ENCODE measurements around the gene TSPYL2.

The TSPYL2 gene

DNA sequence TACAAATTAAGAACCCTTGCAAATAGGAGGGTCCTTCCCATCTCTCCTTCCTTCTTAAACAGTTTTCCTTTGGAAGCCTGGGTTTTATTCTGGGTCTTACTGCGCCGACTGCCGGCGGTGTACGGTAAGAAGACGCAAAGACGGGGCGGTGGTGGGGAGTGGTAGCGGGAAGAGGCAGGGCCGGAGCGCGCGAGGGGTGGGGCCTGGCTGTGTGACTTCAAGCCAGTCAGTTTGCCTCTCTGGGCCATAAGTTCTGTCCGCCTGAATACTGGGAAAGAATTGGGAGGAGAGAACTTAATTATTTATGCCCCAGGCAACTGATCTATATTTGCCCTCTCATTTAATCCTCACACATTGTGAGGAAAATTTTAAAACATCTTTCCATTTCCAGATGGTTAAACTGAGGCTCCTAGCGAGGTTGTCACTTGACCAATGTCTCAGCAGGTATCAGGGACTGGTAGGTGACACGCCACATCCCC, 11.0 kb downstream of the TSPYL2 start:
- Histone ChIP-seq H3K4me1 (ENCODE audit: control insufficient read depth in 1 of 2, insufficient read depth in 2 of 2, low read length in 2 of 2) (peaks cover 0 to 7% of the 10 kb centered on the region in 2 donors), H3K27me3 (ENCODE audit: low read depth, low read length) (no peaks in the 10 kb centered on the region), H3K27ac (ENCODE audit: low read length) (peak overlapping the region; percentile 96), H3K36me3 (ENCODE audit: control insufficient read depth in 1 of 2, insufficient read depth in 2 of 2, low read length in 2 of 2) (no peaks in the 10 kb centered on the region), H3K4me3 (ENCODE audit: low read depth in 1 of 2, low read length in 2 of 2) (peak overlapping the region; percentile 71 to 83), H3K9me3 (ENCODE audit: control insufficient read depth in 1 of 2, low read length in 2 of 2) (no peaks in the 10 kb centered on the region)

- Histone ChIP-seq H3K4me3 (ENCODE audit: low read depth in 1 of 2, low read length in 2 of 2) (peak within 1 kb of the TSS; percentile 71 to 83), H3K4me1 (ENCODE audit: control insufficient read depth in 1 of 2, insufficient read depth in 2 of 2, low read length in 2 of 2) (peaks cover 0 to 7% of the 10 kb centered on the region in 2 donors)
Measured at GRCh38 chrX:53093748-53094581, 11.8 kb downstream of the TSPYL2 start, which contains the start of gene KANTR. Gene KANTR (plus strand): TSS chrX:53094142. CDS start chrX:53124273, 30,131 bp downstream.

GRCh38 chrX:53094582-53094905, 12.4 kb downstream of the TSPYL2 start:
- peak overlapping the region; percentile 71 to 83 for H3K4me3 ChIP-seq (ENCODE audit: low read depth in 1 of 2, low read length in 2 of 2)
- no peaks in the 10 kb centered on the region for H3K9me3 ChIP-seq (ENCODE audit: control insufficient read depth in 1 of 2, low read length in 2 of 2)
- peak overlapping the region; percentile 54 for H3K27ac ChIP-seq (ENCODE audit: low read length)
- H3K27me3 ChIP-seq (ENCODE audit: low read depth, low read length), result no peaks in the 10 kb centered on the region
- peaks cover 0 to 7% of the 10 kb centered on the region in 2 donors for H3K4me1 ChIP-seq (ENCODE audit: control insufficient read depth in 1 of 2, insufficient read depth in 2 of 2, low read length in 2 of 2)
- no peaks in the 10 kb centered on the region for H3K36me3 ChIP-seq (ENCODE audit: control insufficient read depth in 1 of 2, insufficient read depth in 2 of 2, low read length in 2 of 2)

More at GRCh38 chrX:53093748-53094581, 11.8 kb downstream of the TSPYL2 start, which contains the start of gene KANTR:
- no peaks in the 10 kb centered on the region for H3K9me3 ChIP-seq (ENCODE audit: control insufficient read depth in 1 of 2, low read length in 2 of 2)
- H3K27ac ChIP-seq (ENCODE audit: low read length), result peak within 1 kb of the TSS; percentile 96
- no peaks in the 10 kb centered on the region for H3K36me3 ChIP-seq (ENCODE audit: control insufficient read depth in 1 of 2, insufficient read depth in 2 of 2, low read length in 2 of 2)
- no peaks in the 10 kb centered on the region for H3K27me3 ChIP-seq (ENCODE audit: low read depth, low read length)

GRCh38 chrX:53095796-53096195, 13.6 kb downstream of the TSPYL2 start:
- no peaks in the 10 kb centered on the region for H3K9me3 ChIP-seq (ENCODE audit: control insufficient read depth in 1 of 2, low read length in 2 of 2)
- H3K36me3 ChIP-seq (ENCODE audit: control insufficient read depth in 1 of 2, insufficient read depth in 2 of 2, low read length in 2 of 2), result peaks cover 0 to under 1% of the 10 kb centered on the region in 2 donors
- H3K4me3 ChIP-seq (ENCODE audit: low read depth in 1 of 2, low read length in 2 of 2), result no peak overlapping the region
- peaks cover 0 to 7% of the 10 kb centered on the region in 2 donors for H3K4me1 ChIP-seq (ENCODE audit: control insufficient read depth in 1 of 2, insufficient read depth in 2 of 2, low read length in 2 of 2)
- H3K27ac ChIP-seq (ENCODE audit: low read length), result no peak overlapping the region
- H3K27me3 ChIP-seq (ENCODE audit: low read depth, low read length), result no peaks in the 10 kb centered on the region

- no peaks in the 10 kb centered on the region for H3K27me3 ChIP-seq (ENCODE audit: low read depth, low read length)
- H3K4me3 ChIP-seq (ENCODE audit: low read depth in 1 of 2, low read length in 2 of 2), result no peak overlapping the region
- H3K9me3 ChIP-seq (ENCODE audit: control insufficient read depth in 1 of 2, low read length in 2 of 2), result no peaks in the 10 kb centered on the region
- H3K4me1 ChIP-seq (ENCODE audit: control insufficient read depth in 1 of 2, insufficient read depth in 2 of 2, low read length in 2 of 2), result peaks cover 0 to 9% of the 10 kb centered on the region in 2 donors
- no peaks in the 10 kb centered on the region for H3K36me3 ChIP-seq (ENCODE audit: control insufficient read depth in 1 of 2, insufficient read depth in 2 of 2, low read length in 2 of 2)
- no peak overlapping the region for H3K27ac ChIP-seq (ENCODE audit: low read length)
Measured at GRCh38 chrX:53114864-53115549, 32.8 kb downstream of the TSPYL2 start.

- no peaks in the 10 kb centered on the region for H3K27me3 ChIP-seq (ENCODE audit: low read depth, low read length)
Measured at GRCh38 chrX:53115550-53115874, 33.3 kb downstream of the TSPYL2 start.

DNA sequence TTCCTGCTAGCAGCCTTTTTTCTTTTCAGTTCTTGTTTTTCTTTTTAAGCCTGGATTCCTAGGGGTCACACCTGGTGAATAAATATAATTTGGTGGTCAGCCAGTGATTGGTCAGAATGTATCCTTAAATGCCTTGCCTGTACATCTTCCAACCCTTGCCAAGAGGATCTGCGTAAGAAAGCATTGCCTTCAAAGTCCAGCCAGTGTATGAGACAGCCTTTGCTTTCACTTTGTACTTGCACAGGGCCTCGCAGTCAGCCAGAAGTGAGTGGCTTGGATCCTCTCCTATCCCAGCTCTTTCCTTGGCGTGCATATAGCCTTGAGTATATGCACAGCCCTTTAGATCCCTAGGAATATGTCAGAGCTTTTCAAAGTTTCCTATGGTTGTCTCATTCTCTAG, 33.9 kb downstream of the TSPYL2 start:
- no peaks in the 10 kb centered on the region for H3K9me3 ChIP-seq (ENCODE audit: control insufficient read depth in 1 of 2, low read length in 2 of 2)
- H3K36me3 ChIP-seq (ENCODE audit: control insufficient read depth in 1 of 2, insufficient read depth in 2 of 2, low read length in 2 of 2), result no peaks in the 10 kb centered on the region
- H3K27ac ChIP-seq (ENCODE audit: low read length), result peak overlapping the region; percentile 73
- H3K4me3 ChIP-seq (ENCODE audit: low read depth in 1 of 2, low read length in 2 of 2), result peak overlapping the region in 1 of 2 donors; percentile 38
- peaks cover 0 to 9% of the 10 kb centered on the region in 2 donors for H3K4me1 ChIP-seq (ENCODE audit: control insufficient read depth in 1 of 2, insufficient read depth in 2 of 2, low read length in 2 of 2)
- H3K27me3 ChIP-seq (ENCODE audit: low read depth, low read length), result no peaks in the 10 kb centered on the region

More at GRCh38 chrX:53115550-53115874, 33.3 kb downstream of the TSPYL2 start:
- Histone ChIP-seq H3K36me3 (ENCODE audit: control insufficient read depth in 1 of 2, insufficient read depth in 2 of 2, low read length in 2 of 2) (no peaks in the 10 kb centered on the region), H3K4me3 (ENCODE audit: low read depth in 1 of 2, low read length in 2 of 2) (no peak overlapping the region), H3K9me3 (ENCODE audit: control insufficient read depth in 1 of 2, low read length in 2 of 2) (no peaks in the 10 kb centered on the region), H3K27ac (ENCODE audit: low read length) (peak overlapping the region; percentile 73), H3K4me1 (ENCODE audit: control insufficient read depth in 1 of 2, insufficient read depth in 2 of 2, low read length in 2 of 2) (peaks cover 0 to 9% of the 10 kb centered on the region in 2 donors)

DNA sequence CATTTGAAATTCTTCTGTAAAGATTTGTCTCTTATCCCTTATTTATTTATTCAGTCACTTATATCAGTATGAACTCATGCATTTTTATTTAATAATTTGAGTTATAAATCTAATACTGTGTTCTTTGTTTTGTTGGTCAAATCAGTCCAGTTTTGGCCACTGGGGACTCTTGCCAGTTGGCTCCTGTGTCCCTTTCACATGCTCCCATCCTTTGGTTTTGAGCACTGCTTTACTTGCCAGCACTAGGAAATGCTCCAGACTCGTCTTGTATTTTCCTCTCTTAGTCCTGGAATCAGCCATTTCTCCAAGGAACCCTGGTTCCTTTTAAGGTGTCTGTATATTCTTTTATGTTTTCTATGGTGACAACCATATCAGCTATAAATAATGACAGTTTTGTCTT, 39.8 kb downstream of the TSPYL2 start:
- Histone ChIP-seq H3K4me1 (ENCODE audit: control insufficient read depth in 1 of 2, insufficient read depth in 2 of 2, low read length in 2 of 2) (no peaks in the 10 kb centered on the region), H3K36me3 (ENCODE audit: control insufficient read depth in 1 of 2, insufficient read depth in 2 of 2, low read length in 2 of 2) (no peaks in the 10 kb centered on the region), H3K27me3 (ENCODE audit: low read depth, low read length) (no peaks in the 10 kb centered on the region), H3K4me3 (ENCODE audit: low read depth in 1 of 2, low read length in 2 of 2) (no peak overlapping the region), H3K9me3 (ENCODE audit: control insufficient read depth in 1 of 2, low read length in 2 of 2) (no peaks in the 10 kb centered on the region), H3K27ac (ENCODE audit: low read length) (no peak overlapping the region)

GRCh38 chrX:53125506-53125905, 43.3 kb downstream of the TSPYL2 start:
- Histone ChIP-seq H3K9me3 (ENCODE audit: control insufficient read depth in 1 of 2, low read length in 2 of 2) (no peaks in the 10 kb centered on the region), H3K36me3 (ENCODE audit: control insufficient read depth in 1 of 2, insufficient read depth in 2 of 2, low read length in 2 of 2) (no peaks in the 10 kb centered on the region)

GRCh38 chrX:53126377-53126776, 44.2 kb downstream of the TSPYL2 start:
- Histone ChIP-seq H3K36me3 (ENCODE audit: control insufficient read depth in 1 of 2, insufficient read depth in 2 of 2, low read length in 2 of 2) (no peaks in the 10 kb centered on the region), H3K4me3 (ENCODE audit: low read depth in 1 of 2, low read length in 2 of 2) (no peak overlapping the region), H3K27ac (ENCODE audit: low read length) (no peak overlapping the region), H3K4me1 (ENCODE audit: control insufficient read depth in 1 of 2, insufficient read depth in 2 of 2, low read length in 2 of 2) (no peaks in the 10 kb centered on the region), H3K9me3 (ENCODE audit: control insufficient read depth in 1 of 2, low read length in 2 of 2) (no peaks in the 10 kb centered on the region), H3K27me3 (ENCODE audit: low read depth, low read length) (no peaks in the 10 kb centered on the region)

More at GRCh38 chrX:53125506-53125905, 43.3 kb downstream of the TSPYL2 start:
- no peaks in the 10 kb centered on the region for H3K27me3 ChIP-seq (ENCODE audit: low read depth, low read length)
- H3K27ac ChIP-seq (ENCODE audit: low read length), result no peak overlapping the region
- H3K4me3 ChIP-seq (ENCODE audit: low read depth in 1 of 2, low read length in 2 of 2), result no peak overlapping the region
- no peaks in the 10 kb centered on the region for H3K4me1 ChIP-seq (ENCODE audit: control insufficient read depth in 1 of 2, insufficient read depth in 2 of 2, low read length in 2 of 2)

GRCh38 chrX:53128097-53128749, 46.1 kb downstream of the TSPYL2 start:
- H3K27me3 ChIP-seq (ENCODE audit: low read depth, low read length), result no peaks in the 10 kb centered on the region
- H3K36me3 ChIP-seq (ENCODE audit: control insufficient read depth in 1 of 2, insufficient read depth in 2 of 2, low read length in 2 of 2), result no peaks in the 10 kb centered on the region
- H3K4me3 ChIP-seq (ENCODE audit: low read depth in 1 of 2, low read length in 2 of 2), result no peak overlapping the region
- no peaks in the 10 kb centered on the region for H3K9me3 ChIP-seq (ENCODE audit: control insufficient read depth in 1 of 2, low read length in 2 of 2)
- no peaks in the 10 kb centered on the region for H3K4me1 ChIP-seq (ENCODE audit: control insufficient read depth in 1 of 2, insufficient read depth in 2 of 2, low read length in 2 of 2)
- H3K27ac ChIP-seq (ENCODE audit: low read length), result no peak overlapping the region
